Mesenchymal stem cell (in vitro differentiated cells and primary cell): ENCODE data around the gene RAPGEF1.

Source experiments
- DNase-seq: peaks from one replicate; pipeline ENCODE4 v3.0.0-alpha.2; 2013
- H2AFZ ChIP-seq: one replicate; pipeline ENCODE4 v1.6.1; 2013; ENCODE audit warnings: low read depth, mild to moderate bottlenecking, control low read depth, inconsistent platforms, low read length, moderate library complexity
- H2AK5ac ChIP-seq: 2 replicates; pipeline ENCODE4 v1.6.1; 2013; ENCODE audit warnings: low read length, moderate library complexity, mild to moderate bottlenecking, inconsistent platforms; ENCODE audit not compliant: severe bottlenecking
- H2BK120ac ChIP-seq: one replicate; pipeline ENCODE4 v1.6.1; 2013; ENCODE audit warnings: low read depth, mild to moderate bottlenecking, inconsistent platforms, low read length, moderate library complexity
- H2BK12ac ChIP-seq, 2 experiments: one replicate each; pipeline ENCODE4 v1.6.1; 2013; ENCODE audit warnings: inconsistent platforms in 2 of 2, low read length in 2 of 2, mild to moderate bottlenecking in 2 of 2, moderate library complexity in 2 of 2, control low read depth in 1 of 2
- H2BK15ac ChIP-seq: one replicate; pipeline ENCODE4 v1.6.1; 2013; ENCODE audit warnings: mild to moderate bottlenecking, low read depth, inconsistent platforms; ENCODE audit not compliant: poor library complexity, severe bottlenecking
- H2BK5ac ChIP-seq: 2 replicates; pipeline ENCODE4 v1.6.1; 2013; ENCODE audit warnings: low read depth, mild to moderate bottlenecking, low read length, control low read depth, inconsistent platforms; ENCODE audit not compliant: poor library complexity, severe bottlenecking
- H3K14ac ChIP-seq, 2 experiments: one replicate each; pipeline ENCODE4 v1.6.1; 2013; ENCODE audit warnings: inconsistent platforms in 2 of 2, low read length in 2 of 2, control low read depth in 1 of 2, mild to moderate bottlenecking in 1 of 2, moderate library complexity in 1 of 2
- H3K18ac ChIP-seq, 2 experiments: one replicate each; pipeline ENCODE4 v1.6.1; 2013; ENCODE audit warnings: inconsistent platforms in 2 of 2, low read length in 2 of 2, control low read depth in 1 of 2, low read depth in 1 of 2, mild to moderate bottlenecking in 1 of 2
- H3K23ac ChIP-seq, 2 experiments: one replicate each; pipeline ENCODE4 v1.6.1; 2013; ENCODE audit warnings: inconsistent platforms in 2 of 2, low read length in 2 of 2, mild to moderate bottlenecking in 2 of 2, moderate library complexity in 2 of 2, control low read depth in 1 of 2
- H3K27ac ChIP-seq: 2 replicates; pipeline ENCODE4 v1.5.1; 2013; ENCODE audit warnings: mild to moderate bottlenecking, moderate library complexity, low read length, control low read depth, inconsistent platforms; ENCODE audit not compliant: poor library complexity, severe bottlenecking
- H3K27me3 ChIP-seq, 2 experiments: 2 replicates each; pipeline versions ENCODE4 v1.6.1 to v1.7.0; 2013; ENCODE audit warnings: low read length in 2 of 2, mild to moderate bottlenecking in 2 of 2, moderate library complexity in 2 of 2, control low read depth in 1 of 2, inconsistent platforms in 1 of 2; ENCODE audit not compliant: control insufficient read depth in 1 of 2, insufficient read depth in 1 of 2
- H3K36me3 ChIP-seq, 2 experiments: 2 replicates each; pipeline versions ENCODE4 v1.6.1 to v1.7.0; 2013; ENCODE audit warnings: low read length in 2 of 2, control low read depth in 1 of 2, inconsistent platforms in 1 of 2, low read depth in 1 of 2, mild to moderate bottlenecking in 1 of 2; ENCODE audit not compliant: insufficient read depth in 2 of 2, control insufficient read depth in 1 of 2
- H3K4ac ChIP-seq, 2 experiments: one replicate each; pipeline ENCODE4 v1.6.1; 2013; ENCODE audit warnings: inconsistent platforms in 2 of 2, low read length in 2 of 2, mild to moderate bottlenecking in 2 of 2, moderate library complexity in 2 of 2, control low read depth in 1 of 2, low read depth in 1 of 2
- H3K4me1 ChIP-seq: 2 replicates; pipeline ENCODE4 v1.6.1; 2013; ENCODE audit warnings: low read depth, low read length, control low read depth; ENCODE audit not compliant: control insufficient read depth, insufficient read depth
- H3K4me2 ChIP-seq: 2 replicates; pipeline ENCODE4 v1.6.1; 2013; ENCODE audit warnings: low read length, mild to moderate bottlenecking, inconsistent platforms; ENCODE audit not compliant: poor library complexity, severe bottlenecking
- H3K4me3 ChIP-seq, 2 experiments: 2 replicates each; pipeline versions ENCODE4 v1.5.1 to v1.7.0; 2013; ENCODE audit warnings: low read length in 2 of 2, mild to moderate bottlenecking in 2 of 2, control low read depth in 1 of 2, low read depth in 1 of 2; ENCODE audit not compliant: insufficient read depth in 1 of 2
- H3K79me1 ChIP-seq: replicated peaks from 2 replicates; pipeline ENCODE4 v1.6.1; 2013; ENCODE audit warnings: mild to moderate bottlenecking, control low read depth, low read length, inconsistent platforms; ENCODE audit not compliant: poor library complexity, severe bottlenecking
- H3K9ac ChIP-seq: 2 replicates; pipeline ENCODE4 v1.7.0; 2013; ENCODE audit warnings: mild to moderate bottlenecking, low read length, moderate library complexity
- H3K9me3 ChIP-seq: 2 replicates; pipeline ENCODE4 v1.7.0; 2013; ENCODE audit warnings: mild to moderate bottlenecking, low read length; ENCODE audit not compliant: control insufficient read depth
- H4K8ac ChIP-seq: one replicate; pipeline ENCODE4 v1.6.1; 2013; ENCODE audit warnings: inconsistent platforms, mild to moderate bottlenecking, low read length, moderate library complexity
- H4K91ac ChIP-seq: one replicate; pipeline ENCODE4 v1.6.1; 2013; ENCODE audit warnings: mild to moderate bottlenecking, low read length, inconsistent platforms
- WGBS: methylation state at CpG from one replicate; pipeline ENCODE4 v1.1.7; 2013; ENCODE audit warnings: mixed read lengths; 5-methylcytosine and 5-hydroxymethylcytosine counted together

Gene RAPGEF1

GRCh38 chr9:131590907-131591844, 148.7 kb downstream of the RAPGEF1 start:
- Histone ChIP-seq H3K79me1 (no peaks in the 10 kb centered on the region), H3K4me2 (no peak overlapping the region), H2BK12ac (no peak overlapping the region), H3K4ac (no peak overlapping the region), H3K9ac (no peak overlapping the region), H2AK5ac (no peak overlapping the region), H4K91ac (no peak overlapping the region), H2BK5ac (no peak overlapping the region), H3K4me3 (no peak overlapping the region), H3K4me1 (peaks cover 22% of the 10 kb centered on the region), H3K36me3 (peaks cover 65 to 76% of the 10 kb centered on the region in 2 experiments), H2AFZ (no peak overlapping the region), H3K27me3 (no peaks in the 10 kb centered on the region), H3K18ac (peak overlapping the region in 1 of 2 experiments; percentile 35), H2BK120ac (no peak overlapping the region), H3K14ac (no peak overlapping the region), H2BK15ac (no peak overlapping the region), H3K23ac (no peak overlapping the region), H3K27ac (no peak overlapping the region), H3K9me3 (no peaks in the 10 kb centered on the region), H4K8ac (peak overlapping the region; percentile 48)
- WGBS: 79% methylated on average over 19 of the region's 21 CpGs
- DNase-seq: peak; percentile 77

GRCh38 chr9:131590449-131590848, 149.4 kb downstream of the RAPGEF1 start:
- Histone ChIP-seq H2BK12ac (no peak overlapping the region), H2AK5ac (no peak overlapping the region), H3K4me1 (peaks cover 20% of the 10 kb centered on the region), H3K4ac (no peak overlapping the region), H2BK5ac (no peak overlapping the region), H2AFZ (no peak overlapping the region), H3K36me3 (peaks cover 60 to 71% of the 10 kb centered on the region in 2 experiments), H3K9me3 (no peaks in the 10 kb centered on the region), H3K27me3 (no peaks in the 10 kb centered on the region), H2BK120ac (no peak overlapping the region), H3K9ac (no peak overlapping the region), H2BK15ac (no peak overlapping the region), H3K4me3 (peak overlapping the region in 1 of 2 experiments; percentile 3), H3K14ac (no peak overlapping the region), H3K79me1 (no peaks in the 10 kb centered on the region), H3K23ac (no peak overlapping the region), H3K4me2 (no peak overlapping the region), H4K91ac (no peak overlapping the region), H3K27ac (no peak overlapping the region), H3K18ac (no peak overlapping the region), H4K8ac (no peak overlapping the region)
- WGBS: 92% methylated on average over 13 of the region's 13 CpGs
- no peak for DNase-seq

GRCh38 chr9:131589993-131590392, 149.9 kb downstream of the RAPGEF1 start:
- Histone ChIP-seq H3K23ac (no peak overlapping the region), H3K4me1 (peaks cover 22% of the 10 kb centered on the region)

GRCh38 chr9:131589124-131589711, 150.7 kb downstream of the RAPGEF1 start:
- H2BK5ac ChIP-seq: no peak overlapping the region
- H3K14ac ChIP-seq: no peak overlapping the region
- no peak overlapping the region for H2AK5ac ChIP-seq
- no peak overlapping the region for H2BK15ac ChIP-seq
- peak overlapping the region; percentile 18 for H4K91ac ChIP-seq
- H3K4ac ChIP-seq: no peak overlapping the region
- H3K23ac ChIP-seq: no peak overlapping the region
- H3K4me2 ChIP-seq: no peak overlapping the region
- no peak overlapping the region for H3K27ac ChIP-seq
- H3K79me1 ChIP-seq: no peaks in the 10 kb centered on the region
- H2BK12ac ChIP-seq: no peak overlapping the region
- no peaks in the 10 kb centered on the region for H3K27me3 ChIP-seq
- H3K36me3 ChIP-seq: peaks cover 62 to 71% of the 10 kb centered on the region in 2 experiments
- H2AFZ ChIP-seq: no peak overlapping the region
- DNase-seq: no peak
- H4K8ac ChIP-seq: no peak overlapping the region
- H2BK120ac ChIP-seq: no peak overlapping the region
- no peak overlapping the region for H3K4me3 ChIP-seq
- 96% methylated on average over 16 of the region's 16 CpGs for WGBS
- no peaks in the 10 kb centered on the region for H3K9me3 ChIP-seq
- no peak overlapping the region for H3K9ac ChIP-seq
- H3K18ac ChIP-seq: no peak overlapping the region
- peaks cover 20% of the 10 kb centered on the region for H3K4me1 ChIP-seq

More at GRCh38 chr9:131589993-131590392, 149.9 kb downstream of the RAPGEF1 start:
- no peak for DNase-seq
- Histone ChIP-seq H3K4me3 (no peak overlapping the region), H2BK120ac (no peak overlapping the region), H2AFZ (no peak overlapping the region), H2BK5ac (no peak overlapping the region), H3K9me3 (no peaks in the 10 kb centered on the region), H2BK15ac (no peak overlapping the region), H3K27me3 (no peaks in the 10 kb centered on the region), H4K8ac (no peak overlapping the region), H3K79me1 (no peaks in the 10 kb centered on the region), H3K14ac (no peak overlapping the region), H3K9ac (no peak overlapping the region), H2AK5ac (no peak overlapping the region), H2BK12ac (no peak overlapping the region), H4K91ac (no peak overlapping the region), H3K4ac (no peak overlapping the region), H3K18ac (no peak overlapping the region), H3K4me2 (no peak overlapping the region), H3K27ac (no peak overlapping the region), H3K36me3 (peaks cover 62 to 71% of the 10 kb centered on the region in 2 experiments)
- 97% methylated on average over 14 of the region's 14 CpGs for WGBS
